Smooth muscle cell (in vitro differentiated cells): ENCODE results near the gene TIAL1. TPM values are rescaled to one million over a fixed set of nuclear protein-coding genes. Genes with fewer than 3 reads are reported as not detected.

ENCODE experiments used
- DNase-seq: peaks from one replicate; lab custom pipeline; 2025; ENCODE audit not compliant: unreplicated experiment; lab: John Stamatoyannopoulos, UW
- H2AFZ ChIP-seq: fragments of 200-600 bp; sonication (generic); 2 replicates; pipeline ENCODE4 v1.6.0; 2016; ENCODE audit warnings: antibody characterized with exemption, low read depth, mild to moderate bottlenecking
- H3F3A ChIP-seq: fragments of 200-600 bp; sonication (generic); 2 replicates; pipeline ENCODE4 v1.6.0; 2017; ENCODE audit warnings: antibody characterized with exemption, low read depth
- H3K27ac ChIP-seq: fragments of 200-600 bp; sonication (generic); 2 replicates; pipeline ENCODE4 v1.5.1; 2016; ENCODE audit warnings: low read depth, mild to moderate bottlenecking
- H3K27me3 ChIP-seq: fragments of 200-600 bp; sonication (generic); 2 replicates; pipeline ENCODE4 v1.6.1; 2016; ENCODE audit warnings: low read depth, mild to moderate bottlenecking
- H3K36me3 ChIP-seq: fragments of 200-600 bp; sonication (generic); 2 replicates; pipeline ENCODE4 v1.5.1; 2016; ENCODE audit warnings: low read depth
- H3K4me1 ChIP-seq: fragments of 200-600 bp; sonication (generic); 2 replicates; pipeline ENCODE4 v1.5.1; 2016; ENCODE audit warnings: low read depth
- H3K4me2 ChIP-seq: fragments of 200-600 bp; sonication (generic); 2 replicates; pipeline ENCODE4 v1.6.0; 2016; ENCODE audit warnings: mild to moderate bottlenecking
- H3K4me3 ChIP-seq: fragments of 200-600 bp; sonication (generic); 2 replicates; pipeline ENCODE4 v1.5.1; 2016; ENCODE audit warnings: mild to moderate bottlenecking
- H3K79me2 ChIP-seq: fragments of 200-600 bp; sonication (generic); 2 replicates; pipeline ENCODE4 v1.6.0; 2016; ENCODE audit warnings: low read depth, mild to moderate bottlenecking
- H3K9ac ChIP-seq: fragments of 200-600 bp; sonication (generic); 2 replicates; pipeline ENCODE4 v1.6.0; 2016; ENCODE audit warnings: low read depth
- H3K9me3 ChIP-seq: fragments of 200-600 bp; sonication (generic); replicated peaks from 2 replicates; pipeline ENCODE4 v1.5.1; 2016; ENCODE audit warnings: low read depth
- H4K20me1 ChIP-seq: fragments of 200-600 bp; sonication (generic); 2 replicates; pipeline ENCODE4 v1.6.0; 2016; ENCODE audit warnings: low read depth
- CTCF ChIP-seq: fragments of 200-600 bp; sonication (generic); IDR thresholded peaks from 2 replicates; pipeline ENCODE4 v1.5.1; 2017; ENCODE audit warnings: borderline replicate concordance, mild to moderate bottlenecking, antibody characterized with exemption; ENCODE audit not compliant: insufficient read depth, poor library complexity, severe bottlenecking
- WGBS: methylation state at CpG from one replicate; pipeline ENCODE4 v1.1.7; 2016; ENCODE audit warnings: low lambda C conversion rate; 5-methylcytosine and 5-hydroxymethylcytosine counted together
- polyA plus RNA-seq: library from polyadenylated mRNA; unstranded; fragments of >200 nt; fragmentation: Nextera tagmentation; extraction: Ambion mirVana; gene quantifications from 2 replicates; pipeline ENCODE4 v1.2.1, GENCODE V29; 2016
- total RNA-seq: library from RNA; depleted of rRNA; stranded (reverse); fragments of >200 nt; gene quantifications from 2 replicates; pipeline ENCODE4 v1.2.3, GENCODE V29; 2014

The TIAL1 gene
- total and polyA plus RNA-seq, 2 experiments from 2014 or later: 40.0 to 117 TPM

- H3F3A ChIP-seq: peaks cover 8% of the 10 kb centered on the region
- no peak overlapping the region for H3K4me2 ChIP-seq
- no peak overlapping the region for H3K4me3 ChIP-seq
- H3K79me2 ChIP-seq: peaks cover 38% of the 10 kb centered on the region
- no peak overlapping the region for H3K9ac ChIP-seq
- 73% methylated on average over 18 of the region's 18 CpGs for WGBS
- H3K27ac ChIP-seq: no peak overlapping the region
- H4K20me1 ChIP-seq: peaks cover 31% of the 10 kb centered on the region
- no peaks in the 10 kb centered on the region for H3K36me3 ChIP-seq
- no peaks in the 10 kb centered on the region for H3K4me1 ChIP-seq
- TF ChIP-seq CTCF: no peak
- H2AFZ ChIP-seq: no peak overlapping the region
- H3K27me3 ChIP-seq: no peaks in the 10 kb centered on the region
- DNase-seq: no peak
- no peaks in the 10 kb centered on the region for H3K9me3 ChIP-seq
Measured at GRCh38 chr10:119526621-119527592, 69.9 kb downstream of the TIAL1 start.

GRCh38 chr10:119526149-119526548 is 70.6 kb downstream of the TIAL1 start:
- Histone ChIP-seq H3K36me3 (no peaks in the 10 kb centered on the region), H3K4me2 (no peak overlapping the region), H3K4me1 (no peaks in the 10 kb centered on the region), H3K9ac (no peak overlapping the region), H3K79me2 (peaks cover 33% of the 10 kb centered on the region), H4K20me1 (peaks cover 25% of the 10 kb centered on the region), H3K9me3 (no peaks in the 10 kb centered on the region), H3F3A (peaks cover 8% of the 10 kb centered on the region), H3K27me3 (no peaks in the 10 kb centered on the region), H3K27ac (no peak overlapping the region), H3K4me3 (no peak overlapping the region), H2AFZ (no peak overlapping the region)
- WGBS: 98% methylated on average over 1 of the region's 1 CpG
- no peak for TF ChIP-seq CTCF
- DNase-seq: no peak

- WGBS: 95% methylated on average over 5 of the region's 5 CpGs
Measured at GRCh38 chr10:119525116-119525515, 71.6 kb downstream of the TIAL1 start.

More at GRCh38 chr10:119525116-119525515, 71.6 kb downstream of the TIAL1 start:
- no peaks in the 10 kb centered on the region for H3K36me3 ChIP-seq
- no peak for TF ChIP-seq CTCF
- H4K20me1 ChIP-seq: peaks cover 22% of the 10 kb centered on the region
- no peak overlapping the region for H3K27ac ChIP-seq
- H3K79me2 ChIP-seq: peaks cover 22% of the 10 kb centered on the region
- no peaks in the 10 kb centered on the region for H3K9me3 ChIP-seq
- H3K9ac ChIP-seq: no peak overlapping the region
- H3F3A ChIP-seq: peaks cover 8% of the 10 kb centered on the region
- no peak overlapping the region for H2AFZ ChIP-seq
- no peak overlapping the region for H3K4me2 ChIP-seq
- H3K4me1 ChIP-seq: no peaks in the 10 kb centered on the region
- no peak for DNase-seq
- H3K4me3 ChIP-seq: no peak overlapping the region
- H3K27me3 ChIP-seq: no peaks in the 10 kb centered on the region
